Measurements from ENCODE around the gene CUBN. TPM values are rescaled to one million over a fixed set of nuclear protein-coding genes. Genes with fewer than 3 reads are reported as not detected.

CUBN gene
- total RNA-seq, 4 donors from 2014 or later = 0.27 to 3.6 (median 0.96) TPM

DNA sequence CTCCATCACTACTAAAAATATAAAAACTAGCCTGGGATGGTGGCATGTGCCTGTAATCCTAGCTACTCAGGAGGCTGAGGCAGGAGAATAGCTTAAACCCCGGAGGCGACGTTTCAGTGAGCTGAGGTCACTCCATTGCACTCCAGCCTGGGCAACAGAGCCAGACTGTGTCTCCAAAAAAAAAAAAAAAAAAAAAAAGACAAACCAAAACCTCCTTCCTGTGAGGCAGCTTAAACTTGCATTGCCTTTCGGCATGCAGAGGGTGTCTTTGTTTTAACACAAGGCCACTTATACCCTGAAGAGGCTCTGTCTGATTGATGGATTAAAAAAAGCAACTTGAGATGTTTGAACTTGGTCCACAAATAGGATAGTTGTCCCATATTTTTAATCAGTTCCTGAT lies 184.0 kb downstream of the CUBN start:
- no peak for ATAC-seq
- intact Hi-C loops (cut with DNase I; ENCODE audit: low total_unique reads) = no loop called here
- no peak overlapping the region for H3K27ac ChIP-seq

DNA sequence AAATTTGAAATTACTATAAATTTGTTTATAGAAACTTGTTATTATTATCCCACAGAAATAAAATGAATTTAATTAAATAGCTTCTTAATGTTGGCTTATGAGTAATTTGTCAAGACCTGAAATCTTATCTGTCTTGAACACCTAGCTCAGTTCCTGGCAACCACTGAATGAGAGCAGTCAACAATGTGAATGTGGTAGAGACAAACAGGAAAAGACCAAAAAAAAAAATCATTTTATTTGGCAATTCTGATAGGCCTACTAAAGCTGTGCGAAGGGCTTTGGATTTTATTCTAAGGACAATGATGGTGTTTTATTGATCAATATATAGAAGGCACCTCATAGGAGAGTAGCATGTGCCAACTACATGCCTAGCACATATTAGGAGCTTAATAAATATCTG lies 184.6 kb downstream of the CUBN start:
- peaks cover 0 to 7% of the 10 kb centered on the region in 2 donors for H3K4me1 ChIP-seq
- H3K27me3 ChIP-seq = no peaks in the 10 kb centered on the region
- no peak for DNase-seq
- no peak overlapping the region for H3K4me3 ChIP-seq
- in situ Hi-C loops (cut with MboI; ENCODE audit: low sequenced_read_pairs in 4 of 4) = no loop called here
- H3K27ac ChIP-seq = no peak overlapping the region
- no peak for TF ChIP-seq POLR2A (IDR thresholded peaks at IDR 0.05)
- TF ChIP-seq, protein P1, sequence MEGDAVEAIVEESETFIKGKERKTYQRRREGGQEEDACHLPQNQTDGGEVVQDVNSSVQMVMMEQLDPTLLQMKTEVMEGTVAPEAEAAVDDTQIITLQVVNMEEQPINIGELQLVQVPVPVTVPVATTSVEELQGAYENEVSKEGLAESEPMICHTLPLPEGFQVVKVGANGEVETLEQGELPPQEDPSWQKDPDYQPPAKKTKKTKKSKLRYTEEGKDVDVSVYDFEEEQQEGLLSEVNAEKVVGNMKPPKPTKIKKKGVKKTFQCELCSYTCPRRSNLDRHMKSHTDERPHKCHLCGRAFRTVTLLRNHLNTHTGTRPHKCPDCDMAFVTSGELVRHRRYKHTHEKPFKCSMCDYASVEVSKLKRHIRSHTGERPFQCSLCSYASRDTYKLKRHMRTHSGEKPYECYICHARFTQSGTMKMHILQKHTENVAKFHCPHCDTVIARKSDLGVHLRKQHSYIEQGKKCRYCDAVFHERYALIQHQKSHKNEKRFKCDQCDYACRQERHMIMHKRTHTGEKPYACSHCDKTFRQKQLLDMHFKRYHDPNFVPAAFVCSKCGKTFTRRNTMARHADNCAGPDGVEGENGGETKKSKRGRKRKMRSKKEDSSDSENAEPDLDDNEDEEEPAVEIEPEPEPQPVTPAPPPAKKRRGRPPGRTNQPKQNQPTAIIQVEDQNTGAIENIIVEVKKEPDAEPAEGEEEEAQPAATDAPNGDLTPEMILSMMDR (IDR thresholded peaks at IDR 0.05 in 4 of 5, conservative IDR thresholded peaks at IDR 0.05 in 1 of 5) = no peak
- no peak for ATAC-seq
- H3K36me3 ChIP-seq = no peaks in the 10 kb centered on the region
- H3K9me3 ChIP-seq = no peaks in the 10 kb centered on the region
- intact Hi-C loops (cut with DNase I; ENCODE audit: low total_unique reads) = no loop called here

More for the DNA sequence above, 184.0 kb downstream of the CUBN start:
- DNase-seq = no peak
- no peak overlapping the region for H3K4me3 ChIP-seq
- H3K36me3 ChIP-seq = no peaks in the 10 kb centered on the region
- in situ Hi-C loops (cut with MboI; ENCODE audit: low sequenced_read_pairs in 4 of 4) = no loop called here
- no peaks in the 10 kb centered on the region for H3K27me3 ChIP-seq
- H3K4me1 ChIP-seq = peaks cover 0 to 7% of the 10 kb centered on the region in 2 donors
- TF ChIP-seq, protein P1 (IDR thresholded peaks at IDR 0.05 in 4 of 5, conservative IDR thresholded peaks at IDR 0.05 in 1 of 5) = no peak
- TF ChIP-seq POLR2A (IDR thresholded peaks at IDR 0.05) = no peak
- H3K9me3 ChIP-seq = no peaks in the 10 kb centered on the region

DNA sequence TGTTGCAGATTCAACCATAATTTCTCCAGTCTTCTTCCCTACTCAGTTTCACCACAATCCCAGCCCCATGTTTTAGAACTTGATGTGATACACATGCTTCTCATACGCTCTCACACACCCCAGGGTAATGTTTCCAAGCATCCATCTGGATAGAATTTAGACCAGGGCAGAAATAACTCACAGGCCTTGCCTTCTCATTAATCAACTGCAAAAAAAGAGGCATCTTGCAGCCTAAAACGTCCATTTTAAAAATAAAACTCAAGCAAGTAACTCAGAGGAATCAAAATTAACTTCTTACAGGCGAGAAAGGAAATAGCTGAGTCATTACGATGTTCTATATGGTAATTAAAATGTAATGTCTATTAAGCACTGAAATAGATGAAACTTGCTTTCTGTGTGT lies 185.2 kb downstream of the CUBN start:
- H3K27ac ChIP-seq = peak overlapping the region in 2 of 4 donors; percentile 5 to 31
- intact Hi-C loops (cut with DNase I; ENCODE audit: low total_unique reads) (no loop called here), in situ Hi-C loops (cut with MboI; ENCODE audit: low sequenced_read_pairs in 4 of 4) (no loop called here)
- ATAC-seq (no peak), DNase-seq (no peak)
- no peak for TF ChIP-seq POLR2A (IDR thresholded peaks at IDR 0.05)
- TF ChIP-seq, protein P1 (IDR thresholded peaks at IDR 0.05 in 4 of 5, conservative IDR thresholded peaks at IDR 0.05 in 1 of 5) = no peak
- no peaks in the 10 kb centered on the region for H3K27me3 ChIP-seq
- no peaks in the 10 kb centered on the region for H3K36me3 ChIP-seq
- no peaks in the 10 kb centered on the region for H3K9me3 ChIP-seq
- no peak overlapping the region for H3K4me3 ChIP-seq
- peaks cover 0 to 7% of the 10 kb centered on the region in 2 donors for H3K4me1 ChIP-seq

DNA sequence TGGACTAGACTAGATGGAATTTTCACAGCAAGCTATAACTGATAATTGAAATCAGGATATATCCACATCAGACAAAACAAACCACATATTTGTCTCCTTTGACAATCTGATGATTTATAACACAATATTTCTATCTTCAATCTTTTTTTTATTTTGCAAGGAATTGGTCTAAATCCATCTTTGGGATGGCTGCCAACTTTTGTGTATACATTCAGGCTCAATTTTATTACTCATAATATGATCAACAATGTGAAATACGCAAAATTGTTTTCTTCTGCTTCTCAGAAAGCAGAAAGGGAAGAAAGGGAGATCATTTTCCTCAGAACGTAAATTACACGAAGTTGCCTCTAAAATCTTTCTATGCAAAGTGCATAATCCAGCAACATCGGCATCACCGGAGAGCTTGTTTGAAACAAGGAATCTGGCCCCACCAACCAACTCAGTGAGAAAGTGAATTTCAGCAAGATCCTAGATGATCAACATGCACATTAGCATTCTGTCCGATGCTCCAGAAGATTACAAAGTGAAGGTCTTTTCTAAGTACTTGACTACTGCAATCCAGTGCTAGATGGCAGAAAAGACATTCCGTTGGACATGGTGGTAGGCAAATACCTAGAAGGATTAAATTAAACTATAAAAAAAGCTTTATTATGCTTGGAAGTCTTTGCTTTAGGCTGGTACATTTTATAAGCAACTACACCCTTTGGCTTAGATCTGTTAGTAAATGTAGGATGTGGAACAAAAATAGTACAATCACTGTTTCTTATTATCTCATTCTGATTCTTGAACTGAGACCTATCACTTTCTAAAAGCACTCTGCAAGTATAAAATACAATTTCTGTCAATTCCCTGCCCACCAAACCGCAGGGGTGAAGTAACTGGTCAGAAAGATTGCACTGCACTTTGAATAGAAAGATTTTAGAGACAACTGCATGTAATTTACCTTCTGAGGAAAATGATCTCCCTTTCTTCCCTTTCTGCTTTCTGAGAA lies 186.0 kb downstream of the CUBN start:
- Histone ChIP-seq H3K27me3 (no peaks in the 10 kb centered on the region), H3K36me3 (no peaks in the 10 kb centered on the region), H3K27ac (no peak overlapping the region), H3K9me3 (no peaks in the 10 kb centered on the region), H3K4me3 (no peak overlapping the region), H3K4me1 (peaks cover 0 to 7% of the 10 kb centered on the region in 2 donors)
- ATAC-seq = no peak
- DNase-seq = no peak
- no peak for TF ChIP-seq POLR2A (IDR thresholded peaks at IDR 0.05)
- intact Hi-C loops (cut with DNase I; ENCODE audit: low total_unique reads) = no loop called here
- in situ Hi-C loops (cut with MboI; ENCODE audit: low sequenced_read_pairs in 4 of 4) = no loop called here

DNA sequence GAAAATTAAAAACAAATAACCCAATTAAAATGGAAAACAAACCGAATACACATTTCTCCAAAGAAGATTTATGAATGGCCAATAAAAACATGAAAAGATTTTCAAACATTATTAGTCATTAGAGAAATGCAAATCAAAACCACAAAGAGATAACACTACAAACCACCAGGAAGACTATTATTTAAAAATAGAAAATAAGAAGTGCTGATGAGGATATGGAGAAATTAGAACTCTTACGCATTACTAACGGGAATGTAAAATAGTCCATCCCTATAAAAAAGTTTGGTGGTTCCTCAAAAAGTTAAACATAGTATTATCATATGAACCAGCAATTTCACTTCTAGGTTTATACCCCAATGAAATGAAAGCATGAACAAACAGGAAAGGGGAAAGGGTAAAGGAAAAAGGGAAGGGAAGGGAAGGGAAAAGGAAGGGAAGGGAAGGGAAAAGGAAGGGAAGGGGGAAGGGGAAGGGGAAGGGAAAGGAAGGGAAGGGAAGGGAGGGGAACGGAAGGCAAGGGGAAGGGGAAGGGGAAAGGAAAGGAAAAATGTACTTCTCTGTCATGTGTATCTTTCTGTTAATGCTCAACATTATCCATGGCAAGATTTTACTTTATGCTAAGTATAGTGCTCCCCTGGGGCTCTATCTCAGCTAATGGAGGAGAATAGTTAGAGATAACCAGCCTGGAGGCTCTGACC lies 187.1 kb downstream of the CUBN start:
- intact Hi-C loops (cut with DNase I; ENCODE audit: low total_unique reads) (no loop called here), in situ Hi-C loops (cut with MboI; ENCODE audit: low sequenced_read_pairs in 4 of 4) (no loop called here)
- H3K4me3 ChIP-seq = no peak overlapping the region
- ATAC-seq (no peak), DNase-seq (no peak)
- no peaks in the 10 kb centered on the region for H3K9me3 ChIP-seq
- H3K4me1 ChIP-seq = peaks cover 0 to 7% of the 10 kb centered on the region in 2 donors
- no peaks in the 10 kb centered on the region for H3K36me3 ChIP-seq
- no peak for TF ChIP-seq POLR2A (IDR thresholded peaks at IDR 0.05)
- TF ChIP-seq, protein P1 (IDR thresholded peaks at IDR 0.05 in 4 of 5, conservative IDR thresholded peaks at IDR 0.05 in 1 of 5) = no peak
- no peak overlapping the region for H3K27ac ChIP-seq
- H3K27me3 ChIP-seq = no peaks in the 10 kb centered on the region

All from gastrocnemius medialis (tissue), 4 donors.